Activated naive CD4-positive, alpha-beta T cell treated with anti-CD3 and anti-CD28 coated beads for 36 hours (primary cell): ENCODE results near the gene TOB2. TPM values are rescaled to one million over a fixed set of nuclear protein-coding genes. Genes with fewer than 3 reads are reported as not detected.
"Not testable (repeated sequence)": the region's sequence is repeated elsewhere in the genome, so short reads cannot be mapped to it uniquely, and the experiment has no call there.

Experiments
- CTCF ChIA-PET: fragments of 350-600 bp; sonication (Branson Sonifier 250); formaldehyde crosslinking; loops from one replicate; lab custom pipeline; 2021; ENCODE audit warnings: antibody characterized with exemption; lab: Charles Lee
- DNase-seq: peaks from one replicate; pipeline ENCODE4 v3.0.0-alpha.2; 2020
- H3K27ac Mint-ChIP-seq: one replicate; pipeline ENCODE4 v1.8.0; 2021; ENCODE audit warnings: mild to moderate bottlenecking, mixed read lengths
- H3K27me3 Mint-ChIP-seq: one replicate; pipeline ENCODE4 v1.8.0; 2021; ENCODE audit warnings: low read depth, mixed read lengths
- H3K36me3 Mint-ChIP-seq: one replicate; pipeline ENCODE4 v1.8.0; 2021; ENCODE audit warnings: low read depth, mixed read lengths
- H3K4me1 Mint-ChIP-seq: one replicate; pipeline ENCODE4 v1.8.0; 2021; ENCODE audit warnings: low read depth, mixed read lengths
- H3K4me3 Mint-ChIP-seq: one replicate; pipeline ENCODE4 v1.8.0; 2021; ENCODE audit warnings: mild to moderate bottlenecking, moderate library complexity, mixed read lengths
- H3K9me3 Mint-ChIP-seq: one replicate; pipeline ENCODE4 v1.8.0; 2021; ENCODE audit warnings: mixed read lengths
- intact Hi-C: fragments of 100-400 bp; cut with micrococcal nuclease; formaldehyde crosslinking; loops from one replicate; pipeline ENCODE4 v1.15.1; 2023
- total RNA-seq, 2 experiments: library from RNA; stranded (reverse); gene quantifications; one replicate each; pipeline ENCODE4 v1.2.3, GENCODE V29; 2021

The TOB2 gene
- total RNA-seq, 2 experiments from 2014 or later, result 16.4 to 16.8 TPM

- Mint-ChIP-seq H3K27me3 (no peaks in the 10 kb centered on the region), H3K27ac (no peak overlapping the region), H3K4me3 (no peak overlapping the region), H3K4me1 (peaks cover 3% of the 10 kb centered on the region), H3K36me3 (peaks cover 18% of the 10 kb centered on the region), H3K9me3 (no peaks in the 10 kb centered on the region)
- no peak for DNase-seq
- intact Hi-C loops, result no loop called here
- CTCF ChIA-PET, result interaction anchor here (1.2 kb wide), 1 partner anchor 10 kb away, joined by 4 read pairs; the partner anchor contains the start of genes ACO2 and PHF5A
Measured at GRCh38 chr22:41458161-41458728, 11.6 kb upstream of the TOB2 start.

GRCh38 chr22:41448189-41448808 is 1.7 kb upstream of the TOB2 start:
- Mint-ChIP-seq H3K36me3 (peaks cover 2% of the 10 kb centered on the region), H3K4me1 (peaks cover 9% of the 10 kb centered on the region), H3K27me3 (no peaks in the 10 kb centered on the region), H3K9me3 (no peaks in the 10 kb centered on the region), H3K27ac (peak overlapping the region; percentile 94), H3K4me3 (peak overlapping the region; percentile 87)
- intact Hi-C loops, result loop anchor here (1.0 to 10.0 kb wide), 11 partner anchors 21 to 644 kb away; partner anchors contain the start of genes ACO2, CENPM, DESI1 and NDUFA6
- peak; percentile 96 for DNase-seq
- CTCF ChIA-PET, result interaction anchor here (0.9 to 1.9 kb wide), 2 partner anchors 42 to 45 kb away, joined by 4 to 10 read pairs; no protein-coding TSS in a partner anchor

- H3K27ac Mint-ChIP-seq, result peak overlapping the region; percentile 97
- intact Hi-C loops, result loop anchor here (1.0 to 10.0 kb wide), 11 partner anchors 22 to 645 kb away; partner anchors contain the start of genes ACO2, CENPM, DESI1 and NDUFA6
- no peaks in the 10 kb centered on the region for H3K9me3 Mint-ChIP-seq
- peak overlapping the region; percentile 87 for H3K4me3 Mint-ChIP-seq
- H3K4me1 Mint-ChIP-seq, result peaks cover 15% of the 10 kb centered on the region
- no peaks in the 10 kb centered on the region for H3K36me3 Mint-ChIP-seq
- CTCF ChIA-PET, result interaction anchor here (0.6 to 1.0 kb wide), 3 partner anchors 15 to 44 kb away, joined by 3 to 4 read pairs (median 3); no protein-coding TSS in a partner anchor
- DNase-seq, result peak; percentile 62
- no peaks in the 10 kb centered on the region for H3K27me3 Mint-ChIP-seq
Measured at GRCh38 chr22:41447435-41448188, 1.0 kb upstream of the TOB2 start.

GRCh38 chr22:41446057-41446501 is 522 bp downstream of the TOB2 start:
- peak; percentile 20 for DNase-seq
- H3K36me3 Mint-ChIP-seq, result peaks cover 1% of the 10 kb centered on the region

GRCh38 chr22:41445129-41446056 is 1.2 kb downstream of the TOB2 start:
- peaks cover 18% of the 10 kb centered on the region for H3K4me1 Mint-ChIP-seq
- peak; percentile 47 for DNase-seq
- peak overlapping the region; percentile 87 for H3K4me3 Mint-ChIP-seq
- CTCF ChIA-PET, result interaction anchor here (0.9 to 1.9 kb wide), 5 partner anchors 10 to 74 kb away, joined by 3 to 5 read pairs (median 4); partner anchors contain the start of genes ACO2 and PHF5A
- H3K27me3 Mint-ChIP-seq, result no peaks in the 10 kb centered on the region
- intact Hi-C loops, result loop anchor here (1.0 to 10.0 kb wide), 8 partner anchors 97 to 647 kb away; partner anchors contain the start of genes CENPM, NDUFA6, POLR3H and RANGAP1
- peaks cover 1% of the 10 kb centered on the region for H3K36me3 Mint-ChIP-seq
- no peaks in the 10 kb centered on the region for H3K9me3 Mint-ChIP-seq
- peak overlapping the region; percentile 94 for H3K27ac Mint-ChIP-seq

More at GRCh38 chr22:41446057-41446501, 522 bp downstream of the TOB2 start:
- H3K9me3 Mint-ChIP-seq, result no peaks in the 10 kb centered on the region
- CTCF ChIA-PET, result interaction anchor here (0.9 to 1.9 kb wide), 5 partner anchors 10 to 60 kb away, joined by 3 to 5 read pairs (median 3); partner anchors contain the start of genes ACO2 and PHF5A
- H3K4me3 Mint-ChIP-seq, result peak overlapping the region; percentile 87
- H3K27ac Mint-ChIP-seq, result peak overlapping the region; percentile 97
- no peaks in the 10 kb centered on the region for H3K27me3 Mint-ChIP-seq
- intact Hi-C loops, result loop anchor here (1.0 to 10.0 kb wide), 8 partner anchors 96 to 646 kb away; partner anchors contain the start of genes CENPM, NDUFA6, POLR3H and RANGAP1
- H3K4me1 Mint-ChIP-seq, result peaks cover 18% of the 10 kb centered on the region

- Mint-ChIP-seq H3K9me3 (no peaks in the 10 kb centered on the region), H3K4me3 (peak overlapping the region; percentile 87), H3K36me3 (peaks cover 1% of the 10 kb centered on the region), H3K27ac (peak overlapping the region; percentile 94), H3K27me3 (no peaks in the 10 kb centered on the region), H3K4me1 (peaks cover 18% of the 10 kb centered on the region)
- DNase-seq, result peak; percentile 93
- intact Hi-C loops, result loop anchor here (1.0 to 10.0 kb wide), 11 partner anchors 41 to 648 kb away; partner anchors contain the start of genes CENPM, L3MBTL2, NDUFA6 and POLR3H
- CTCF ChIA-PET, result interaction anchor here (1.1 to 1.9 kb wide), 2 partner anchors 24 to 75 kb away, joined by 4 to 5 read pairs; partner anchors contain the start of genes ACO2 and PHF5A
Measured at GRCh38 chr22:41444360-41445128, 2.1 kb downstream of the TOB2 start.

- Mint-ChIP-seq H3K4me1 (peaks cover 18% of the 10 kb centered on the region), H3K4me3 (no peak overlapping the region), H3K27me3 (no peaks in the 10 kb centered on the region), H3K36me3 (peaks cover 4% of the 10 kb centered on the region), H3K27ac (no peak overlapping the region), H3K9me3 (no peaks in the 10 kb centered on the region)
- intact Hi-C loops, result loop anchor here (10.0 kb wide), 3 partner anchors 342 to 588 kb away; partner anchors contain the start of genes CENPM, ST13 and XPNPEP3
- DNase-seq, result no peak
- CTCF ChIA-PET, result interaction anchor here (0.6 to 2.3 kb wide), 2 partner anchors 11 to 39 kb away, joined by 4 to 6 read pairs; no protein-coding TSS in a partner anchor
Measured at GRCh38 chr22:41442240-41442792, 4.3 kb downstream of the TOB2 start.

- CTCF ChIA-PET, result interaction anchor here (0.6 kb wide), 1 partner anchor 39 kb away, joined by 3 read pairs; no protein-coding TSS in a partner anchor
- Mint-ChIP-seq H3K4me1 (peaks cover 18% of the 10 kb centered on the region), H3K36me3 (peaks cover 17% of the 10 kb centered on the region)
- DNase-seq, H3K4me3 Mint-ChIP-seq, H3K27me3 Mint-ChIP-seq, H3K27ac Mint-ChIP-seq, H3K9me3 Mint-ChIP-seq: not testable (repeated sequence)
- intact Hi-C loops, result loop anchor here (10.0 kb wide), 3 partner anchors 344 to 586 kb away; partner anchors contain the start of genes CENPM, ST13 and XPNPEP3
Measured at GRCh38 chr22:41440511-41440910, 6.1 kb downstream of the TOB2 start.

- H3K36me3 Mint-ChIP-seq, result peaks cover 20% of the 10 kb centered on the region
- H3K27me3 Mint-ChIP-seq, result no peaks in the 10 kb centered on the region
- H3K9me3 Mint-ChIP-seq, result no peaks in the 10 kb centered on the region
- H3K27ac Mint-ChIP-seq, result no peak overlapping the region
- CTCF ChIA-PET, result interaction anchor here (0.6 to 1.5 kb wide), 2 partner anchors 33 to 82 kb away, joined by 3 to 6 read pairs; no protein-coding TSS in a partner anchor
- intact Hi-C loops, result no loop called here
- no peak overlapping the region for H3K4me3 Mint-ChIP-seq
- DNase-seq, result no peak
- peaks cover 5% of the 10 kb centered on the region for H3K4me1 Mint-ChIP-seq
Measured at GRCh38 chr22:41437198-41437597, 9.4 kb downstream of the TOB2 start.
